ENCODE results near the gene ARID3A.

The ARID3A gene

DNA sequence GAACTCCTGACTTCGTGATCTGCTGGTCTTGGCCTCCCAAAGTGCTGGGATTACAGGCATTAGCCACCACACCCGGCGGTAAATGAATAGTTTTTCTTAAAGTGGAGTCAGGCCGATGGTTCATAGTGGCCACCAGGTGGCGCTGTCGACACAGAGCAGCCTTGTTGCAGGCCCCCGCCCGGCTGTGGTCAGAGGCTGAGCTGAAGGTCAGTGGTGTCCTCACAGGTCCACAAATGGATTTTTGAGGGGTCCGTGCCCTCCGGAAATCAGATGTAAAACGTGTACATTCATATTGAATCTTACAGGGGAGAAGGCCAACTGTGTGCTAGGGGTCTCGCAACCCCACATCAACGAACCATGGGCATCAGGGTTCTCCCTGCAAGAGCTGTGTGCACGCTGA lies 44.9 kb downstream of the ARID3A start:
- no peak for TF ChIP-seq EZH2phosphoT487 (IDR thresholded peaks at IDR 0.05; ENCODE audit: borderline replicate concordance)
- TF ChIP-seq CTCF (conservative IDR thresholded peaks at IDR 0.05; ENCODE audit: low read length) = peak; percentile 66
- Histone ChIP-seq H3K9me2 (replicated peaks; ENCODE audit: low read depth, low read length) (no peaks in the 10 kb centered on the region), H3K9ac (ENCODE audit: low read depth, low read length, poor library complexity, severe bottlenecking) (no peak overlapping the region), H3K4me1 (ENCODE audit: insufficient read depth, low read length, poor library complexity, severe bottlenecking) (no peaks in the 10 kb centered on the region), H2AFZ (ENCODE audit: low read length) (no peak overlapping the region), H3K36me3 (ENCODE audit: insufficient read depth, low read length) (peaks cover 35% of the 10 kb centered on the region), H3K4me2 (ENCODE audit: low read depth, low read length, poor library complexity, severe bottlenecking) (no peak overlapping the region), H3K4me3 (ENCODE audit: low read length, poor library complexity, severe bottlenecking) (no peak overlapping the region), H3K79me2 (ENCODE audit: insufficient read depth, low read length) (no peaks in the 10 kb centered on the region), H3K9me3 (ENCODE audit: insufficient read depth, low read depth, low read length) (peaks cover 8% of the 10 kb centered on the region; the same call in 1 of the 2 replicates), H4K20me1 (ENCODE audit: insufficient read depth, low read length, poor library complexity, severe bottlenecking) (no peaks in the 10 kb centered on the region), H3K27me3 (ENCODE audit: insufficient read depth, low read length, poor library complexity, severe bottlenecking) (no peaks in the 10 kb centered on the region), H3F3A (ENCODE audit: low read depth) (no peaks in the 10 kb centered on the region)

DNA sequence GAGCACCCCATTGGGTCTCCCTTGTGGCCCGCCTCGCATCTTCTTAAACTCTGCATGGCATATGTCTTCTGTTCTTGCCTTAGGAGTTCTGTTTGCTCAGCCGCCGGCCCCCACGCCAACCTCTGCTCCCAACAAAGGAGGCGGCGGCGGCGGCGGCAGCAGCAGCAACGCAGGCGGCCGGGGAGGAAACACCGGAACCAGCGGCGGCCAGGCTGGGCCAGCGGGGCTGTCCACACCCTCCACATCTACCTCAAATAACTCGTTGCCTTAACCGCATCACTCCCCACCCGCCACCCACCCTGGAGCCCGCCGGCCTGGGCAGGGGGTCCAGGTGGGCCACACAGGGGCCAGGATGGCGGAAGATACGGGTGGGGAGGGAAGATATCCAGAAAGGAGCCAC lies 46.0 kb downstream of the ARID3A start:
- H3F3A ChIP-seq (ENCODE audit: low read depth) = no peaks in the 10 kb centered on the region
- no peaks in the 10 kb centered on the region for H3K27me3 ChIP-seq (ENCODE audit: insufficient read depth, low read length, poor library complexity, severe bottlenecking)
- H3K4me2 ChIP-seq (ENCODE audit: low read depth, low read length, poor library complexity, severe bottlenecking) = no peak overlapping the region
- no peaks in the 10 kb centered on the region for H3K79me2 ChIP-seq (ENCODE audit: insufficient read depth, low read length)
- peaks cover 31% of the 10 kb centered on the region for H3K36me3 ChIP-seq (ENCODE audit: insufficient read depth, low read length)
- TF ChIP-seq CTCF (conservative IDR thresholded peaks at IDR 0.05; ENCODE audit: low read length) (no peak), EZH2phosphoT487 (IDR thresholded peaks at IDR 0.05; ENCODE audit: borderline replicate concordance) (no peak)
- H3K4me3 ChIP-seq (ENCODE audit: low read length, poor library complexity, severe bottlenecking) = no peak overlapping the region
- H4K20me1 ChIP-seq (ENCODE audit: insufficient read depth, low read length, poor library complexity, severe bottlenecking) = no peaks in the 10 kb centered on the region
- no peak overlapping the region for H2AFZ ChIP-seq (ENCODE audit: low read length)
- no peaks in the 10 kb centered on the region for H3K9me2 ChIP-seq (replicated peaks; ENCODE audit: low read depth, low read length)
- H3K9me3 ChIP-seq (ENCODE audit: insufficient read depth, low read depth, low read length) = peaks cover 8% of the 10 kb centered on the region; the same call in 1 of the 2 replicates
- H3K9ac ChIP-seq (ENCODE audit: low read depth, low read length, poor library complexity, severe bottlenecking) = no peak overlapping the region
- H3K4me1 ChIP-seq (ENCODE audit: insufficient read depth, low read length, poor library complexity, severe bottlenecking) = no peaks in the 10 kb centered on the region

- no peaks in the 10 kb centered on the region for H3F3A ChIP-seq (ENCODE audit: low read depth)
- peaks cover 28% of the 10 kb centered on the region for H3K36me3 ChIP-seq (ENCODE audit: insufficient read depth, low read length)
- H4K20me1 ChIP-seq (ENCODE audit: insufficient read depth, low read length, poor library complexity, severe bottlenecking) = no peaks in the 10 kb centered on the region
- H3K4me1 ChIP-seq (ENCODE audit: insufficient read depth, low read length, poor library complexity, severe bottlenecking) = no peaks in the 10 kb centered on the region
- H3K4me2 ChIP-seq (ENCODE audit: low read depth, low read length, poor library complexity, severe bottlenecking) = no peak overlapping the region
- TF ChIP-seq EZH2phosphoT487 (IDR thresholded peaks at IDR 0.05; ENCODE audit: borderline replicate concordance) = no peak
- no peak for TF ChIP-seq CTCF (conservative IDR thresholded peaks at IDR 0.05; ENCODE audit: low read length)
- no peak overlapping the region for H2AFZ ChIP-seq (ENCODE audit: low read length)
- no peak overlapping the region for H3K9ac ChIP-seq (ENCODE audit: low read depth, low read length, poor library complexity, severe bottlenecking)
- peaks cover 8% of the 10 kb centered on the region; the same call in 1 of the 2 replicates for H3K9me3 ChIP-seq (ENCODE audit: insufficient read depth, low read depth, low read length)
- H3K4me3 ChIP-seq (ENCODE audit: low read length, poor library complexity, severe bottlenecking) = no peak overlapping the region
- no peaks in the 10 kb centered on the region for H3K79me2 ChIP-seq (ENCODE audit: insufficient read depth, low read length)
- H3K27me3 ChIP-seq (ENCODE audit: insufficient read depth, low read length, poor library complexity, severe bottlenecking) = no peaks in the 10 kb centered on the region
- no peaks in the 10 kb centered on the region for H3K9me2 ChIP-seq (replicated peaks; ENCODE audit: low read depth, low read length)
These were observed 46.4 kb downstream of the ARID3A start for GRCh38 chr19:972281-972680.

Measured in Loucy (cell line).